PFSK-1 (cell line): ENCODE measurements around the gene ACD.

Experiments
- FOXP2 ChIP-seq: optimal IDR thresholded peaks from 2 replicates; pipeline ENCODE3; 2011; ENCODE audit warnings: borderline replicate concordance, control low read depth, inconsistent platforms; ENCODE audit not compliant: insufficient read depth; ENCODE audit errors: extremely low read length, extremely low read depth
- POLR2AphosphoS5 ChIP-seq: IDR thresholded peaks from 2 replicates; pipeline ENCODE4 v1.6.1; 2012; ENCODE audit warnings: low read depth, mild to moderate bottlenecking, control low read depth, low read length, moderate library complexity
- SIN3A ChIP-seq: IDR thresholded peaks from 2 replicates; pipeline ENCODE4 v1.6.1; 2012; ENCODE audit warnings: mild to moderate bottlenecking, low read length, moderate library complexity, borderline replicate concordance; ENCODE audit not compliant: insufficient read depth
- TAF1 ChIP-seq: IDR thresholded peaks from 2 replicates; pipeline ENCODE4 v1.6.1; 2012; ENCODE audit warnings: low read length, control low read depth, borderline replicate concordance; ENCODE audit not compliant: insufficient read depth
- TF ChIP-seq, protein P1 (sequence below), 2 experiments: IDR thresholded peaks; 2 replicates each; pipeline versions ENCODE4 v1.6.1 to v1.8.0; 2011 to 2012; ENCODE audit warnings: low read depth in 2 of 2, low read length in 2 of 2, control low read depth in 1 of 2, inconsistent platforms in 1 of 2, mild to moderate bottlenecking in 1 of 2, moderate library complexity in 1 of 2; ENCODE audit not compliant: insufficient read depth in 1 of 2

ACD gene

DNA sequence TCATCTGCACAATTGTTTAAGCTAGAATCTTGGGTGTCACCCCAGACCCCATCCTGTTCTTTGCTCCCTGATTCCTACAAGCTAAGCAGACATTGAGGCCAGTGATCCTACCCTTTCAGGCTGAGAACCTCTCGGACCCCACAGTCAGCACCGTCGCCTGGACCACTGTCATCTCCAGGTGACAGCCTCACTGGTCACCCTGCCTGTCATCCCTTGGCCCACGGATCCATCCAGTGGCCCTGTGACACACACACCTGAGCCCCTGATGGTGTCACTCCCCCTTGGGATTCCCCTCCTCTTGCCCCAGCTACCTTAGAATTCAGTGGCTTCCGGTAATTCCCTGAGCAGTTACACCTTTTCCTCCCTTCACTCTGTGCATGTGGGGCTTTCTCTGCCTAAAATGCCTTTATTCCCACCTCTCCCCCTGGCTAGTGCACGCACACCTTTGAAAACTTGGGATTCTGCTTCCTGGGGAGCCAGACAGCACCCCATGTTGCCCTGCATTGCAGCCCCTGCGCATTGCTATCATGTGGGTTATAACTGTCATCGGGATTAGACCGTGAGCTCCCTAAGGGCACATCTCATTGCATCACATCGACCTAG lies 9.5 kb upstream of the ACD start:
- no peak for TF ChIP-seq TAF1
- TF ChIP-seq, protein P1, sequence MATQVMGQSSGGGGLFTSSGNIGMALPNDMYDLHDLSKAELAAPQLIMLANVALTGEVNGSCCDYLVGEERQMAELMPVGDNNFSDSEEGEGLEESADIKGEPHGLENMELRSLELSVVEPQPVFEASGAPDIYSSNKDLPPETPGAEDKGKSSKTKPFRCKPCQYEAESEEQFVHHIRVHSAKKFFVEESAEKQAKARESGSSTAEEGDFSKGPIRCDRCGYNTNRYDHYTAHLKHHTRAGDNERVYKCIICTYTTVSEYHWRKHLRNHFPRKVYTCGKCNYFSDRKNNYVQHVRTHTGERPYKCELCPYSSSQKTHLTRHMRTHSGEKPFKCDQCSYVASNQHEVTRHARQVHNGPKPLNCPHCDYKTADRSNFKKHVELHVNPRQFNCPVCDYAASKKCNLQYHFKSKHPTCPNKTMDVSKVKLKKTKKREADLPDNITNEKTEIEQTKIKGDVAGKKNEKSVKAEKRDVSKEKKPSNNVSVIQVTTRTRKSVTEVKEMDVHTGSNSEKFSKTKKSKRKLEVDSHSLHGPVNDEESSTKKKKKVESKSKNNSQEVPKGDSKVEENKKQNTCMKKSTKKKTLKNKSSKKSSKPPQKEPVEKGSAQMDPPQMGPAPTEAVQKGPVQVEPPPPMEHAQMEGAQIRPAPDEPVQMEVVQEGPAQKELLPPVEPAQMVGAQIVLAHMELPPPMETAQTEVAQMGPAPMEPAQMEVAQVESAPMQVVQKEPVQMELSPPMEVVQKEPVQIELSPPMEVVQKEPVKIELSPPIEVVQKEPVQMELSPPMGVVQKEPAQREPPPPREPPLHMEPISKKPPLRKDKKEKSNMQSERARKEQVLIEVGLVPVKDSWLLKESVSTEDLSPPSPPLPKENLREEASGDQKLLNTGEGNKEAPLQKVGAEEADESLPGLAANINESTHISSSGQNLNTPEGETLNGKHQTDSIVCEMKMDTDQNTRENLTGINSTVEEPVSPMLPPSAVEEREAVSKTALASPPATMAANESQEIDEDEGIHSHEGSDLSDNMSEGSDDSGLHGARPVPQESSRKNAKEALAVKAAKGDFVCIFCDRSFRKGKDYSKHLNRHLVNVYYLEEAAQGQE (IDR thresholded peaks at IDR 0.05; ENCODE audit: insufficient read depth in 1 of 2, low read depth in 2 of 2, low read length in 2 of 2) = no peak
- no peak for TF ChIP-seq POLR2AphosphoS5
- no peak for TF ChIP-seq SIN3A
- no peak for TF ChIP-seq FOXP2

DNA sequence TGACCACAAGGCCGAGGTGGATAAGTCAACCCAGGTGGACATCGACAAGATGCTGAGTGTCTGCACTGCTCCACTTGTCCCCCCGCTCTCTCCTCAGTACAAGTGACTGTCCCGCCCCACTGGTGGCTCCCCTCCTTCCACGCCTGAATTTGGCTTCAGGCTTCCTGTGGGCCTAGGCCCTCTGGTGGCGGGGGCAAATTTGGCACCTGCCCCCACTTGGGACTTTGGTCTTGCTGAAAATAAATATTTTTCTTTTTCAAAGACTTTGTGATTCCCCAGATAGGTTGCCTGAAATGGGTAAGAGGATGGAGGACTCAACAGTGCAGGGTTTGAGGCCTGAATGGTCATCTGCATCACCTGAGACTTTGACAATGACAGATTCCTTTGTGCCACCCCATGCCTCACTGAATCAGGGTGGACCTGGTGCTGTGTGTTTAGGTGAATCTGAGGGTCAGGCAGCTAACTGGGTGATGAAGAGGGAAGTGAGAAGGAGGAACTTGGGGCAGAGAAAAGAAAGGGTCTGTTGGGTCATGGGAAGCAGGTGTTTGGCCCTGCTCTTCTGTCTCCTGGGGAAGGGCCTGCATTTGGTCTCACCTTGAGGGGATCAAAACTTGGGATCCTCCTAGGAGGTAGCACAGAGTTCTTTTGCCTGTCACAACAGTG lies 8.6 kb upstream of the ACD start:
- TF ChIP-seq POLR2AphosphoS5 (no peak), SIN3A (no peak), FOXP2 (no peak), TAF1 (no peak)
- TF ChIP-seq, protein P1 (IDR thresholded peaks at IDR 0.05; ENCODE audit: insufficient read depth in 1 of 2, low read depth in 2 of 2, low read length in 2 of 2) = no peak

DNA sequence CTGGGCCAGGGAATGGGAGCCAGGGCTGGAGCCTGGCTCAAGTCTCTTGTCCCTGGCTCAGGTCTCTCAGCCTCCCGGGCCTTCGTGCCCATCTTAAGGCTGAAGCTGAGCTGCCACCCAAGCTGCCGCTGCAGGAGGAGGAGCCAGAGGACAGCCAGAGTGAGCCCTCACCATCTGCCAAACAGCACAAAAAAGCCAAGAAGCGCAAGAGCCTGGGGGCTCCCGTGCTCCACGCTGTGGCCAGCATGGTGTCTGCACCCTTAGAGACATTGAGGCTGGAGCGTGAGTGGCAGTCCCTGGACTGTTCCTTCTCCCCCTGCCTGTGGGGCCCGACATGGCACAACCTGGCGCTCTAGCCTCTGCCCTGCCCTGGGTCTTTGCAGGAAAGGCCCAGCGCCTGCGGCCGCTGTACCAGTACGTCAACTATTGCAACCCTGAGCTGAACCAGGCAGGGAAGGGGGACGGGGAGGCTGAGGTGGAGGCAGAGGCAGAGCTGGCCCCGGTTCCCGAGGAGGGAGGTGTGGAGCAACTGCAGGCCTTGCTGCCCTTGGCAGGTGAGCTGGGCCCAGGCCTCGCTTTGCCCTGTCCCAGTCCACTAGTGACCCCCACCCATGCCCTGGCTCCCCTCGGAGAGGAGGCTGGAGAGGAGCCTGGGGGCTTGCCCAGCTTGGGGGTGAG lies 7.9 kb upstream of the ACD start:
- TF ChIP-seq SIN3A = no peak
- no peak for TF ChIP-seq FOXP2
- TF ChIP-seq, protein P1 (IDR thresholded peaks at IDR 0.05; ENCODE audit: insufficient read depth in 1 of 2, low read depth in 2 of 2, low read length in 2 of 2) = no peak
- no peak for TF ChIP-seq POLR2AphosphoS5
- TF ChIP-seq TAF1 = no peak

DNA sequence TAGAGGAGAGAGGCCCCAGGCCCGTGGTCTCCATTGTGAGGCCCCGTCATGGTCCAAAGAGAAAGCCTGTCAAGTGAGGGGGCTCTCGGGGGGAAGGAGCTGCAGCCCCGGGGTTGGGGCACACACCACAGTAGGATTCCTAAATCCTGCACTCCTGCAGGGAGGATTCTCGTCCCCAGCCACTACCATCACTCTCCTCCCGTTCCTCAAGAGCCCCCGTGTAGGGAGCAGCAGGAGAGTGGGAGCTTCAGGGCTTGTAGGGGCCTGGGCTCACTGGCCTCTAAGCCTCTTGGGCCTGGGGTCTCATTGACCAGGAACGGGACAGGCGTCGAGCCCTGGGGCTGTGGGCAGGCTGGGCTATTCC lies 7.4 kb upstream of the ACD start:
- TF ChIP-seq, protein P1 (IDR thresholded peaks at IDR 0.05; ENCODE audit: insufficient read depth in 1 of 2, low read depth in 2 of 2, low read length in 2 of 2) = no peak
- no peak for TF ChIP-seq FOXP2
- no peak for TF ChIP-seq TAF1
- no peak for TF ChIP-seq SIN3A
- TF ChIP-seq POLR2AphosphoS5 = no peak
